Activated T-cell treated with anti-CD3 and anti-CD28 coated beads for 1 hour (primary cell): ENCODE measurements around the gene RTN4.

Source experiments
- DNase-seq: peaks from one replicate; pipeline ENCODE4 v3.0.0-alpha.2; 2020; ENCODE audit warnings: low read depth

Gene RTN4

GRCh38 chr2:55033921-55034320 lies 16.3 kb downstream of the RTN4 start:
- no peak for DNase-seq

- no peak for DNase-seq
Measured at GRCh38 chr2:55033076-55033742, 17.0 kb downstream of the RTN4 start.

GRCh38 chr2:55031505-55031904 lies 18.7 kb downstream of the RTN4 start:
- no peak for DNase-seq

- DNase-seq = no peak
Measured at GRCh38 chr2:55030766-55031165, 19.5 kb downstream of the RTN4 start.

GRCh38 chr2:55029098-55029497 lies 21.2 kb downstream of the RTN4 start:
- DNase-seq = no peak

- no peak for DNase-seq
Measured at GRCh38 chr2:55027226-55027625, 23.0 kb downstream of the RTN4 start.

- DNase-seq = no peak
Measured at GRCh38 chr2:55026202-55026601, 24.0 kb downstream of the RTN4 start.

GRCh38 chr2:55025627-55026026 lies 24.6 kb downstream of the RTN4 start:
- no peak for DNase-seq

- DNase-seq = no peak
Measured at GRCh38 chr2:55025082-55025481, 25.2 kb downstream of the RTN4 start.

- DNase-seq = no peak
Measured at GRCh38 chr2:55022476-55022875, 27.8 kb downstream of the RTN4 start.

GRCh38 chr2:55019526-55020258 lies 30.6 kb downstream of the RTN4 start:
- no peak for DNase-seq

- no peak for DNase-seq
Measured at GRCh38 chr2:55018619-55019018, 31.6 kb downstream of the RTN4 start.

- no peak for DNase-seq
Measured at GRCh38 chr2:55017880-55018279, 32.4 kb downstream of the RTN4 start.

- no peak for DNase-seq
Measured at GRCh38 chr2:55017428-55017827, 32.8 kb downstream of the RTN4 start.

GRCh38 chr2:55014962-55015939 lies 35.0 kb downstream of the RTN4 start:
- DNase-seq = peak; percentile 9

- no peak for DNase-seq
Measured at GRCh38 chr2:55013936-55014335, 36.3 kb downstream of the RTN4 start.

- DNase-seq = no peak
Measured at GRCh38 chr2:55012672-55013484, 37.4 kb downstream of the RTN4 start.

GRCh38 chr2:55011831-55012671 lies 38.2 kb downstream of the RTN4 start:
- DNase-seq = no peak

GRCh38 chr2:55010915-55011314 lies 39.3 kb downstream of the RTN4 start:
- no peak for DNase-seq

GRCh38 chr2:55010149-55010591 lies 40.1 kb downstream of the RTN4 start:
- DNase-seq = peak; percentile 12
